SK-N-SH treated with all-trans-retinoic acid at 6 μM for 48 hours (cell line): ENCODE measurements around the gene NPC1.

Source experiments
- ARNTL ChIP-seq: fragments of 450-650 bp; formaldehyde crosslinking; IDR thresholded peaks from 2 replicates; pipeline ENCODE4 v1.5.0; 2020; ENCODE audit warnings: low read depth, mild to moderate bottlenecking, moderate library complexity, borderline replicate concordance
- CREB5 ChIP-seq: fragments of 250-450 bp; sonication (Bioruptor Pico); IDR thresholded peaks from 2 replicates; pipeline ENCODE4 v1.5.1; 2020; ENCODE audit warnings: low read depth, mild to moderate bottlenecking, moderate library complexity
- ESRRG ChIP-seq: fragments of 250-450 bp; sonication (Bioruptor Pico); IDR thresholded peaks from 2 replicates; pipeline ENCODE4 v1.6.1; 2021; ENCODE audit warnings: mild to moderate bottlenecking
- OSR1 ChIP-seq: fragments of 250-450 bp; sonication (Bioruptor Pico); IDR thresholded peaks from 2 replicates; pipeline ENCODE4 v1.8.0; 2022; ENCODE audit warnings: moderate library complexity, mild to moderate bottlenecking, inconsistent platforms
- RARB ChIP-seq: fragments of 250-450 bp; sonication (Bioruptor Pico); IDR thresholded peaks from 2 replicates; pipeline ENCODE4 v1.8.0; 2021; ENCODE audit warnings: mild to moderate bottlenecking, moderate library complexity
- TOX ChIP-seq: fragments of 250-450 bp; sonication (Bioruptor Pico); IDR thresholded peaks from 2 replicates; pipeline ENCODE4 v1.8.0; 2021; ENCODE audit warnings: mild to moderate bottlenecking, moderate library complexity, borderline replicate concordance
- ZFP3 ChIP-seq: fragments of 250-450 bp; sonication (Bioruptor Pico); IDR thresholded peaks from 2 replicates; pipeline ENCODE4 v1.5.0; 2020; ENCODE audit warnings: mild to moderate bottlenecking, moderate library complexity
- ZFP30 ChIP-seq: fragments of 450-650 bp; formaldehyde crosslinking; IDR thresholded peaks from 2 replicates; pipeline ENCODE4 v1.5.0; 2022; ENCODE audit warnings: mild to moderate bottlenecking, moderate library complexity
- ZNF70 ChIP-seq: fragments of 450-650 bp; formaldehyde crosslinking; IDR thresholded peaks from 2 replicates; pipeline ENCODE4 v1.5.0; 2020; ENCODE audit warnings: mild to moderate bottlenecking, moderate library complexity

GRCh38 chr18:23595591-23595990 is 9.3 kb upstream of the NPC1 start:
- TF ChIP-seq ZFP30 (CRISPR knock-in tag): no peak
- TF ChIP-seq ZFP3 (CRISPR knock-in tag): no peak
- TF ChIP-seq OSR1 (CRISPR knock-in tag): no peak
- no peak for TF ChIP-seq ARNTL
- TF ChIP-seq CREB5 (CRISPR knock-in tag): no peak
- TF ChIP-seq TOX: no peak
- TF ChIP-seq ZNF70 (CRISPR knock-in tag): no peak
- no peak for TF ChIP-seq RARB (CRISPR knock-in tag)
- TF ChIP-seq ESRRG (CRISPR knock-in tag): no peak
